ENCODE results near the gene BNIP3.
A peak's percentile ranks its signal among the peaks of the same experiment; 100 is the strongest.

BNIP3 gene

DNA sequence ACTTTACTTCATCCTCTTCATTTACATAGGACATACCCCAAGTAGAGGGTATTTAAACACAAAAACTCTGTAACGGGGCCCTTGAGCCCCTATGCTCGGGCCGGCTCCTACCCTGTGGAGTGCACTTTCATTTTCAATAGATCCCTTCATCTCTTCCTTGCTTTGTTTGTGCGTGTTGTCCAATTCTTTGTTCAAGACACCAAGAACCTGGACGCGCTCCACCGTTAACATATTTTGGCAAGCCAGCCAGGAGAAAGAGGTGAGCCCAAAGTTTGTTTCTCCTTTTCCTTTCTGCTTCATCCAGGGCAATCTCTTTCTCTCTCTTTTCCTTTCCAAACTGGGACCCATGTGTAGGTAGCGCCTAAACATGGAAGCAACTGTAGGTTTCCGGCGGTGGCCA lies 26.0 kb upstream of the BNIP3 start:
- Histone ChIP-seq H3K36me3 (no peaks in the 10 kb centered on the region), H3K27me3 (peaks cover 0 to 8% of the 10 kb centered on the region in 2 donors), H3K9me3 (no peaks in the 10 kb centered on the region), H3K27ac (no peak overlapping the region), H3K4me3 (no peak overlapping the region), H3K4me1 (no peaks in the 10 kb centered on the region)
- TF ChIP-seq, protein P1, sequence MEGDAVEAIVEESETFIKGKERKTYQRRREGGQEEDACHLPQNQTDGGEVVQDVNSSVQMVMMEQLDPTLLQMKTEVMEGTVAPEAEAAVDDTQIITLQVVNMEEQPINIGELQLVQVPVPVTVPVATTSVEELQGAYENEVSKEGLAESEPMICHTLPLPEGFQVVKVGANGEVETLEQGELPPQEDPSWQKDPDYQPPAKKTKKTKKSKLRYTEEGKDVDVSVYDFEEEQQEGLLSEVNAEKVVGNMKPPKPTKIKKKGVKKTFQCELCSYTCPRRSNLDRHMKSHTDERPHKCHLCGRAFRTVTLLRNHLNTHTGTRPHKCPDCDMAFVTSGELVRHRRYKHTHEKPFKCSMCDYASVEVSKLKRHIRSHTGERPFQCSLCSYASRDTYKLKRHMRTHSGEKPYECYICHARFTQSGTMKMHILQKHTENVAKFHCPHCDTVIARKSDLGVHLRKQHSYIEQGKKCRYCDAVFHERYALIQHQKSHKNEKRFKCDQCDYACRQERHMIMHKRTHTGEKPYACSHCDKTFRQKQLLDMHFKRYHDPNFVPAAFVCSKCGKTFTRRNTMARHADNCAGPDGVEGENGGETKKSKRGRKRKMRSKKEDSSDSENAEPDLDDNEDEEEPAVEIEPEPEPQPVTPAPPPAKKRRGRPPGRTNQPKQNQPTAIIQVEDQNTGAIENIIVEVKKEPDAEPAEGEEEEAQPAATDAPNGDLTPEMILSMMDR (IDR thresholded peaks at IDR 0.05), result no peak
- intact Hi-C loops (cut with DNase I; ENCODE audit: low total_unique reads), result no loop called here
- DNase-seq, result no peak

DNA sequence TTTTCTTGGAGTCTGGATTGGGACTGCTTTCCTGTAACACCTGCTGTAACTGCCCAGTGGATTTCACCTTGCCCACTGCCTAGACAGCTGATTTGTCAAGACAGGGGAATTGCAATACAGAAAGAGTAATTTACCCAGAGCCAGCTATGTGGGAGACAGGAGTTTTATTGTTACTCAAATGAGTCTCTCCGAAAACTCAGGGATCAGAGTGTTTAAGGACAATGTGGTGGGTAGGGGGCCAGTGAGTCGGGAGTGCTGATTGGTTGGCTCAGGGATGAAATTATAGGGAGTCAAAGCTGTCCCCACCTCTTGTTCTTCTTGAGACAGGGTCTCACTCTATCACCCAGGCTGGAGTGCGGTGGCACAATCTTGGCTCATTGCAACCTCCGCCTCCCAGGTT lies 25.2 kb upstream of the BNIP3 start:
- Histone ChIP-seq H3K27me3 (peaks cover 0 to 8% of the 10 kb centered on the region in 2 donors), H3K27ac (no peak overlapping the region), H3K9me3 (no peaks in the 10 kb centered on the region), H3K36me3 (no peaks in the 10 kb centered on the region), H3K4me1 (no peaks in the 10 kb centered on the region), H3K4me3 (no peak overlapping the region)
- TF ChIP-seq, protein P1 (IDR thresholded peaks at IDR 0.05), result no peak
- intact Hi-C loops (cut with DNase I; ENCODE audit: low total_unique reads), result no loop called here
- DNase-seq, result no peak

DNA sequence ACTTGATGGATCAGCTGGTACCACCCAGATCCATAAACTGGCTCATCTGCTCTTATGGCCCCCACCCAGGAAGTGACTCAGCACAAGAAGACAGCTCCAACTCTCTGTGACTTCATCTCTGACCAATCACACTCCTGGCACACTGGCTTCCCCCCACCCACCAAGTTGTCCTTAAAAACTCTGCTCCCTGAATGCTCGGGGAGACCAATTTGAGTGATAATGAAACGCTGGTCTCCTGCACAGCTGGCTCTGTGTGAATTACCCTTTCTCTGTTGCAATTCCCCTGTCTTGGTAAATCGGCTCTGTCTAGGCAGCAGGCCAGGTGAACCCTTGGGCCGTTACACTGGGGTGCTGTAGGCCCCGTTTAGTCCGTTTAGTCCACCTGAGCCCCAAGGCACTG lies 23.4 kb upstream of the BNIP3 start:
- TF ChIP-seq, protein P1 (IDR thresholded peaks at IDR 0.05), result no peak
- no peaks in the 10 kb centered on the region for H3K4me1 ChIP-seq
- no peak for DNase-seq
- H3K9me3 ChIP-seq, result no peaks in the 10 kb centered on the region
- no peaks in the 10 kb centered on the region for H3K36me3 ChIP-seq
- intact Hi-C loops (cut with DNase I; ENCODE audit: low total_unique reads), result no loop called here
- H3K27me3 ChIP-seq, result peaks cover 0 to 8% of the 10 kb centered on the region in 2 donors
- no peak overlapping the region for H3K27ac ChIP-seq
- no peak overlapping the region for H3K4me3 ChIP-seq

DNA sequence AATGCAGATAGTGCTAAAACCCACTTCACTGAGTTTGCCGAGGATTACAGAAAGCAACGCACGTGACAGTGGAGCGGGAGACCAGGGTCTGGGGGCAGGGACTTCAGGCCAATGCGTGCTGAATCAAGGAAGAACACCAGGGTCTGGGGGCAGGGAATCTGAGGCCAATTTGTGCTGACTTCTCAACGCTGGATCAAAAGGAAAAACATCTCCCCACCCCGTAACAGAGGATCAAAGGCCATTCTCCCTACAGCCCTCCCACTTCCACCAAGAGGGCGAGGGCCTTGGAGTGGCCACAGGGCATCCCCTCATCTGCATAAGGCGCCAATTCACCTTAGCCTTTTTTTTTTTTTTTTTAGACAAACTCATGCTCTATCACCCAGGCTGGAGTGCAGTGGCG lies 22.3 kb upstream of the BNIP3 start:
- no peak for DNase-seq
- no peak overlapping the region for H3K4me3 ChIP-seq
- peaks cover 0 to 8% of the 10 kb centered on the region in 2 donors for H3K27me3 ChIP-seq
- no peak overlapping the region for H3K27ac ChIP-seq
- no peaks in the 10 kb centered on the region for H3K36me3 ChIP-seq
- no peaks in the 10 kb centered on the region for H3K4me1 ChIP-seq
- TF ChIP-seq, protein P1 (IDR thresholded peaks at IDR 0.05), result no peak
- intact Hi-C loops (cut with DNase I; ENCODE audit: low total_unique reads), result no loop called here
- no peaks in the 10 kb centered on the region for H3K9me3 ChIP-seq

DNA sequence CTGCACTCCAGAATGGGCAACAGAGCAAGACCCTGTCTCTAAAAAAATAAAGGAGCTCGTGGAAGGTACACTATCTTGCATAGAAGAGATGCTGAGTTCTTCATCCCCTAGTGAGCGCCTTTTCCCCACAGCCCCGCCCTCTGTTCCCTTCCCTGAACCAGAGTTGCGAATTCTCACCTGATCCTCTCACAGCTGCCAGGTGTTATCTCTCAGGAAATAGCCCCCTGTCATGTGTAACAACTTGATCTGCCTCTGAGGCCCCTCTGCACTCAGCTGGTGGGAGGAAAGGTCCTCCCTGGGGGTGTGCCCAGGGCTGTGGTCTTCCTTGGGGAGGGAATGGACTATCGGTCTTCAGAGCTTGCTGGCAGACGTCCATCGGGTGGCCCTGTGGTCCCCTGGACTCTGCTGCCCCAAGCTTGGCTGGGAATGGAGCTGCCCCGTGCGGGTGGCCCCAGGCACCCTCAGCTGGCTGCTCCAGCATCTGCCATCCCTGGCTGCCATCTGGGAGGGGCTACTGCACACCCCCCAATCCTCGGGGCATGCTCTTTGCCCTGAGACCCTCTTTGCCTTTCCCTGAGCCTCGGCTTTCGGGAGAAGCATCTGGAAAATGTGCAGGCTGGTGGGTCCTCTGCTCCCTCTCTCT lies 21.7 kb upstream of the BNIP3 start:
- H3K4me3 ChIP-seq, result no peak overlapping the region
- no peaks in the 10 kb centered on the region for H3K9me3 ChIP-seq
- peaks cover 0 to 8% of the 10 kb centered on the region in 2 donors for H3K27me3 ChIP-seq
- DNase-seq, result peak in 1 of 2 donors; percentile 29
- intact Hi-C loops (cut with DNase I; ENCODE audit: low total_unique reads), result no loop called here
- no peaks in the 10 kb centered on the region for H3K36me3 ChIP-seq
- TF ChIP-seq, protein P1 (IDR thresholded peaks at IDR 0.05), result no peak
- no peak overlapping the region for H3K27ac ChIP-seq
- peaks cover 0 to 3% (median 0%) of the 10 kb centered on the region in 4 donors for H3K4me1 ChIP-seq

Measured in tibial artery (tissue), 4 donors.